Measurements from ENCODE around the gene GARIN1A.
"Not testable (repeated sequence)": the region's sequence is repeated elsewhere in the genome, so short reads cannot be mapped to it uniquely, and the experiment has no call there.

GRCh38 chr7:128683270-128683669 lies 11.2 kb downstream of the GARIN1A start:
- not testable (repeated sequence) for TF ChIP-seq CTCF (conservative IDR thresholded peaks at IDR 0.05; ENCODE audit: low read depth, low read length); USF2 (IDR thresholded peaks at IDR 0.05; ENCODE audit: low read depth, low read length); POLR2A (IDR thresholded peaks at IDR 0.05; ENCODE audit: low read depth, low read length)

Measured in IMR-90 (cell line).